Body of pancreas (tissue), 4 donors: ENCODE data around the gene MRAP.

Source experiments
- CTCF ChIP-seq, 7 experiments: fragments of 450-650 bp in 4 of 7; fragments of 200-600 bp in 3 of 7; sonication (generic) in 3 of 7; IDR thresholded peaks; one replicate each; pipeline ENCODE4 v1.5.1; 2016 to 2019; ENCODE audit warnings: antibody characterized with exemption in 7 of 7
- POLR2A ChIP-seq, 3 donors: fragments of 450-650 bp; IDR thresholded peaks; one replicate each; pipeline ENCODE4 v1.6.1; 2016; ENCODE audit warnings: antibody characterized with exemption in 3 of 3, mild to moderate bottlenecking in 2 of 3

GRCh38 chr21:32360401-32360975 is 61.8 kb downstream of the MRAP start:
- TF ChIP-seq CTCF (IDR thresholded peaks at IDR 0.05) (no peak), POLR2A (IDR thresholded peaks at IDR 0.05) (no peak)
